GM18909 (cell line): ENCODE results near the gene KHK.

Experiments
- ATAC-seq: cut with Tn5 transposase; IDR thresholded peaks from one replicate; pipeline ENCODE4 v1.9.1; 2021; ENCODE audit warnings: mild to moderate bottlenecking; ENCODE audit not compliant: unreplicated experiment, poor library complexity

Gene KHK

DNA sequence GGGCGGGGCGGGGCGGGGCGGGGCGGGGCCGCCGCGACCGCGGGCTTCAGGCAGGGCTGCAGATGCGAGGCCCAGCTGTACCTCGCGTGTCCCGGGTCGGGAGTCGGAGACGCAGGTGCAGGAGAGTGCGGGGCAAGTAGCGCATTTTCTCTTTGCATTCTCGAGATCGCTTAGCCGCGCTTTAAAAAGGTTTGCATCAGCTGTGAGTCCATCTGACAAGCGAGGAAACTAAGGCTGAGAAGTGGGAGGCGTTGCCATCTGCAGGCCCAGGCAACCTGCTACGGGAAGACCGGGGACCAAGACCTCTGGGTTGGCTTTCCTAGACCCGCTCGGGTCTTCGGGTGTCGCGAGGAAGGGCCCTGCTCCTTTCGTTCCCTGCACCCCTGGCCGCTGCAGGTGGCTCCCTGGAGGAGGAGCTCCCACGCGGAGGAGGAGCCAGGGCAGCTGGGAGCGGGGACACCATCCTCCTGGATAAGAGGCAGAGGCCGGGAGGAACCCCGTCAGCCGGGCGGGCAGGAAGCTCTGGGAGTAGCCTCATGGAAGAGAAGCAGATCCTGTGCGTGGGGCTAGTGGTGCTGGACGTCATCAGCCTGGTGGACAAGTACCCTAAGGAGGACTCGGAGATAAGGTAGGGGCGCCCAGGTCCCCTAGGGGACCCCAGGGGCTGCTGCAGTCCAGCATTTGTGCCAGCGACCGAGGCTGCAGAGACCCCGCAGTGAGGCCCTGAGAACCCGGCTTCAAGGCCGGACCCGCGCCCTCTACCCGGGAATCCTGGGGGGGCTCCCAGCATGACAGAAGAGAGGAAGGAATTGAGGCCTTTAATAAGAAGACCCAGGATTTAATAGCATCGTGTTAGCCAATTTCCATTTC is at the start of gene KHK:
Gene KHK (plus strand): TSS at position 49 of the 870 bp plus-strand sequence. CDS start 488 bp downstream, at position 537.
- peak; percentile 7 for ATAC-seq

DNA sequence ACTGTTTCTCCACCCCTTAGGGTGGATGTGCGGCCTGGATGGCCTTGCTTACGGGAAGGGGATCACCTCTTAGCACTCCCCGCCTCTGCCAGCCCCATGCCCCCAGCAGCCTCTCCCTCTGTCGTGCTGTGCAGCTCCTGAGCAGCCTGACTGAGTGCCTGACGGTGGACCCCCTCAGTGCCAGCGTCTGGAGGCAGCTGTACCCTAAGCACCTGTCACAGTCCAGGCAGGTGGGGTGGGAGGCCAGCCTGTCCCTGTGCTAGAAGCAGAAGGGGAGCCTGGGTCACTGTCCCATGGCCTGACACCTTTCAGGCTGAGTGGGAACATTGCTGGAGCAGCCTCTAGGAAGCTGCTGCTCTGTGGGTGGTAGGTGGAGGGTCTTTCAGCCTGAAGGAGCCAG is 48.6 kb upstream of the KHK start:
- ATAC-seq = no peak

DNA sequence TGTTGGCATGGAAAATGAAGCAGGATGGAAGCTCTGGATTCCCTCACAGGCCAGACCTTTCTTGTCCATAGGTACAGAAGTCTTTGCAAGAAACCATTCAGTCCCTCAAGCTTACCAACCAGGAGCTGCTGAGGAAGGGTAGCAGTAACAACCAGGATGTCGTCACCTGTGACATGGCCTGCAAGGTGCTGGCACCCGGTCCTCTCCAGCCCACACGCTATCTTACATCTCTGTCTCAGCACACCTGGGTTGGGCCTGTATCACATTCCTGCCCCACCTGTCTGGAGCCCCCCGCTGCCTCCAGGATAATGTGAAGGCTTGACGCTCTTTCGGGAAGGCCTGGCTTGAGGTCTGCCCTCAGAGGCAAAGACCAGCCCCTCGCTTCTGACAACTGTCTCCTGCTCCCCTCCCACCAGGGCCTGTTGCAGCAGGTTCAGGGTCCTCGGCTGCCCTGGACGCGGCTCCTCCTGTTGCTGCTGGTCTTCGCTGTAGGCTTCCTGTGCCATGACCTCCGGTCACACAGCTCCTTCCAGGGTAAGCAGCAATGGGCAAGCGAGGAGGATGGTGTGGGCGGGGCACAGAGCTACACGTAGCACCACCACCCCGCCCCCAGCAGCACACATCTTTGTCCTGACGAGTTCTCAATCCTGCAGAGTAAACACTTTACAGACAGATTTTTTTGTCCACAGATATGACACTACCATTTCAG is 47.8 kb upstream of the KHK start:
- ATAC-seq = no peak

DNA sequence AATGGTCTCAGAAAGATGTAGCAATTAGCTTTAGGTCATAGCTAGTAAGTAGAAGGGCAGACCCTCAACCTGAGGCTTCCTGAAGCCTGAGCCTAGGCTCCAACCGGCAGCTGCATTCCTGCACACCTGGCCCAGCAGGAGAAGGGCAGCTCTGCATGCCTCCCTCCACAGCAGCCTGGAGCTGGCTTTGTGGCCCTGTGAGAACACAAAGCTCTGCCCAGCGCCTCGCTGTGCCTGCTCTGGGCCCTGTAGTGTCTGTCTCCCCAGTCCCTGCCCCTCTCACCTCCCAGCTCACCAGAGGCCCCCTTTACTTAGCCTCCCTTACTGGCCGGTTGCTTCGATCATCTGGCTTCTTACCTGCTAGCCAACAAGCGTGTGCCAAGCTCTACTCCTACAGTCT is 47.1 kb upstream of the KHK start:
- ATAC-seq = no peak

DNA sequence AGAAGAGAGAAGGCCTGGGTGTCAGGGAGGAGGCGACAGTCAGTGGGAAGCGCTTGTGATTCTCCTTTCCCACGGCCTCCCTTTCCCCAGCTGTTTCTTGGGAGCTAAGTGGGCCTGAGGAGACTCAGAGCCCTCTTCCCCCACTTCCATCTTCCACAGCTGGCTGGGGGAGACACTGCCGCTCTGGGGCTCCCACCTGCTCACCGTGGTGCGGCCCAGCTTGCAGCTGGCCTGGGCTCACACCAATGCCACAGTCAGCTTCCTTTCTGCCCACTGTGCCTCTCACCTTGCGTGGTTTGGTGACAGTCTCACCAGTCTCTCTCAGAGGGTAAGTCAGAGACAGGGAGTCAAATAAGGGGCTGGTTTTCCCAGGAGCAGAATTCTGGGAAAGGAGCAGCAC is 46.7 kb upstream of the KHK start:
- ATAC-seq = no peak

DNA sequence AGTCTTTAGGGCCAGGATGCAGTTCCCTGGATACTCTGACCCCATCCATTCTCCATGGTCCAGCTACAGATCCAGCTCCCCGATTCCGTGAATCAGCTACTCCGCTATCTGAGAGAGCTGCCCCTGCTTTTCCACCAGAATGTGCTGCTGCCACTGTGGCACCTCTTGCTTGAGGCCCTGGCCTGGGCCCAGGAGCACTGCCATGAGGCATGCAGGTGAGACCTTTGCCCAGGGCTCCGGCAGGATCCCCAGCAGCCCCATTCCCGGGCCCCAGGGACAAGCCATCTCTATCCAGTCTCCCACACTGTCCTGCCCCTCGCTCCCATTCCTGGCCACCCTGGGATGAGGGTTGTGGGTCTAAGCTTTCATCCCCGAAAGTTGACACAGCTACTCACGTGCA is 46.3 kb upstream of the KHK start:
- no peak for ATAC-seq

DNA sequence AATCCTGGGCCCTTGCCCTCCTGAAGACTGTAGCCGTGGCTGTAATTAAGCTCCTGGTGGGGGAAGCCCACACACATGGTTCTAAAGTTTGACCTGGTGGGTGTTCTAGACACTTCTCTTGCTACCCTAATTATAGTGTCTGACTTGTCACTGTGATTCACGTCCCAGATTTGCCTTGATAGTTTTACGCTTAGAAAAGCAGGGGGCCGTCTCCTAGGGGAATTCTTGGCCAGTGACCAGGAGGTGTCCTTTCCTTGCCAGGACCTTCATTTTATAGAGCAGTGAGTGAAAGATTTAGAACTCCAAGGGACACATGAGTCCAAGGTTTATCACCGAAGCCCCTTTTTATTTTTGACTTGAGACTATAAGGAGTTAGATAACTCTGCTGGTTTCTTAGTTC is 44.8 kb upstream of the KHK start:
- peak; percentile 30 for ATAC-seq

DNA sequence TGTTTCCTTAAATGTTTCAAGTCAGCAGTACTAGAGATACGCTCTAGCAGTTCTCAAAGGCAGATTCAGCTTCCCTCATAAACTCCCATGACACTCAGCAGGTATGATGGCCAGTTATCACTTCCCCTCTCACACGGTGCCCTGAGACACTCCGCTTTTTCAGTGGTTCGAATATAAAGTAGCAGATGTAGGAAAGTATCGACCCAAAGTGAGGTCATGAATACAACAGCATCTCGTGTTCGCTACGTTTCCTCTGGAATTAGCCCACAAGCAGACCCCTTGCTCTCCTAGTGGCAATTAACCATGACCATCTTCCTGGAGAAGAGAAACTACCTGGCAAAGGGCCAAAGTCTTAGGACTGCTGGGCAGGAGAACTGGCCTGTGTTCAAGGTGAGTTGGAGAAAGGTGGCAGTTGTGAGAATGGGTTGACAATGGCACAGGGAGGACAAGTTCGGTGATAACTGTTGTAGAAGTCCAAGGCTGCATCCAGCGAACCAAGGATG is 44.4 kb upstream of the KHK start:
- peak; percentile 59 for ATAC-seq

DNA sequence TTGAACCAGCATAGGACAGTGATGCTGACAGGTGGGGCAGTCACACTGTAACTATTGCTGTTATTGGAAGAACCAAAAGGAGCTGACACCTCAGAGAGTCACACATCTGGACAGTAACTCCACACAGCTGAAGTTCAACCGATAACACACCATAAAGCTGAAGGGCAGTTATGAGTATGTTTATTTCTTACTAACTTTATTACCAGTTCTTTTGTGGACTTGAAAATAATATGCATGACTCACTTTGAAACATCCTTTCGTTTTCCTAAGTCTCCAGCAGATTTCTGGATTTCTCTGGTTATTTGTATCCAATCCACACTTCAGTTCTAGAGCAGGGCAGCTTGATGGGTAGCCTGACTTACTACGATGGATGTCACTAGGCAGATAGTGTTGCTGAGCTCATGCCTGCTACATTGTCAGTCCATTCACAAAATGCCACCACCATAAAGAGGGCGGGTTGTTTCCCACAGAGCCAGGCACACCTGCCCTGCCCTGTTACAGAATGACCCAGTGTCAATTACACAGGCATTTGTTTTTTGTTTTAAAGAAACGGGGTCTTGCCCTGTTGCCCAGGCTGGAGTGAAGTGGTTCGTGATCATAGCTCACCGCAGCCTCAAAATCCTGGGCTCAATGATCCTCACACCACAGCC is 43.5 kb upstream of the KHK start:
- no peak for ATAC-seq

DNA sequence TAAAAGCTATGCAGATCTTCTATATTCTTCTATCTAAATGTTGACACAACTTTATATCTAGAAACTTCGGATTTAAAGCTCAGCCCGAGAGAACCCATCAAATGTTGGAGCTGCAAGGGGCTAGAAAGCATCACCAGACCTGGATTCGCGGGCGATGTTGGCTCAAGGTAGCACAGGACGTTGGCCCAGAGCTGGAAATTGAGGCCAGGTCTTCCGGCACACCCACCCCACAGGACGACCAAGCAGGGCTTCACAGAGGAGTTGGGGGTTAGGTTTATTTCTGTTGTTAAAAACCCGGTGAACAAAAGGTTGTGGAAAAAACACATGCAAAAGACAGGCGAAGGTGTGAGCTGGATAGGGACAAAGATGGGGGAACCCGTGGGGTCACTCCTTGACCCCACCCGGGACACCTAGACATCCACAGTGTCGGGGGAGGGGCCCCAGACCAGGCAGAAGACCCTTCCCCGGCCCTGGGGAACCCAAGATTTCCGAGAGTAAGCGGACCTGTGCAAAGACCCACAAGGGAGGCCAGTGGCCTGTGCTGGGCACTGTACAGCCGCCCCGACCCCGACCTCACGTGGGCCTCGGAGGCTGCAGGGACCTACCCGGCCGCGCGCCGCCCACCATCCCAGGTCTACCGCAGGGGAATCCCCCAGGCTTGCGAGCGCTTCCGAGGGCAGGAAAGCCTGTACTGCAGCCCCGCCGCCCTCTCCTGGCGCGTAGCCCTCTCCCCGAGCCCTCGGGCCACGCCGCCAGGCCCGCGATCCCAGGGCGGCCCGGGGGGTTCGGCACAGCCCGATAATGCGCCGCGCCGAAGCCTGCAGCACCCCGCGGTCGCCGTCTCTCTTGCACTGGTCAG is 36.9 kb upstream of the KHK start:
- peak; percentile 22 for ATAC-seq

DNA sequence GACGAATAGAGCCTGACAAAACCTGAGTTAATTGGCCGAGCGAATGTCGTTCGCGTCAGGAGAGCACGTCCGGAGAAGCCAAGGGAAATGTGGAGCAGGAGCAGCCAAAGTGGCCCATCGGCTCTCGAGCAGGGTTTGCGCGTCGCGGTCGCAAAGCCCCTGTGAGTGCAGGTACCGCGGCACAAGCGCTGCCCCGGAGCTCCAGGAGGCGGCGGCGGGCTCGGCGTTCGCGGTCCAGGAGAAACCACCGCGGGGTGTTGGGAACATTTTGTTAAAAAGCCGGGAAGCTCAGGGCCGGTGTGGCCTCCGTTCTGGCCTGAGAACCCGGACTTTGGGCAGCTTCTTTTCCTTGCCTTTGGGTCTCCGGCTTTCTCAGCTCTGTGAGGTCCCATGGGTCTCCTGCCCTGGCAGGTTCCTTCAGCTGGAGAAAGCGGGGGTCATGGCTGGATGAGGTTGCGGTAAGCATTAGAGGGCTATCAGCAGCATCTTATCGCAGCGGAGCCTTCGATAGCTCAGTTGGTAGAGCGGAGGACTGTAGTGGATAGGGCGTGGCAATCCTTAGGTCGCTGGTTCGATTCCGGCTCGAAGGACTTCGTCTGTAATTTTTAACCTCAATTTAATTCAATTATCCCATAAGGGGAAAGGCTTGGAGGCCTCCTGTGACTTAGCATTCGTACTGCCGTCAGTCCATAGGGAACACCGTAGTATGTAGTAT is 36.1 kb upstream of the KHK start:
- peak; percentile 59 for ATAC-seq

DNA sequence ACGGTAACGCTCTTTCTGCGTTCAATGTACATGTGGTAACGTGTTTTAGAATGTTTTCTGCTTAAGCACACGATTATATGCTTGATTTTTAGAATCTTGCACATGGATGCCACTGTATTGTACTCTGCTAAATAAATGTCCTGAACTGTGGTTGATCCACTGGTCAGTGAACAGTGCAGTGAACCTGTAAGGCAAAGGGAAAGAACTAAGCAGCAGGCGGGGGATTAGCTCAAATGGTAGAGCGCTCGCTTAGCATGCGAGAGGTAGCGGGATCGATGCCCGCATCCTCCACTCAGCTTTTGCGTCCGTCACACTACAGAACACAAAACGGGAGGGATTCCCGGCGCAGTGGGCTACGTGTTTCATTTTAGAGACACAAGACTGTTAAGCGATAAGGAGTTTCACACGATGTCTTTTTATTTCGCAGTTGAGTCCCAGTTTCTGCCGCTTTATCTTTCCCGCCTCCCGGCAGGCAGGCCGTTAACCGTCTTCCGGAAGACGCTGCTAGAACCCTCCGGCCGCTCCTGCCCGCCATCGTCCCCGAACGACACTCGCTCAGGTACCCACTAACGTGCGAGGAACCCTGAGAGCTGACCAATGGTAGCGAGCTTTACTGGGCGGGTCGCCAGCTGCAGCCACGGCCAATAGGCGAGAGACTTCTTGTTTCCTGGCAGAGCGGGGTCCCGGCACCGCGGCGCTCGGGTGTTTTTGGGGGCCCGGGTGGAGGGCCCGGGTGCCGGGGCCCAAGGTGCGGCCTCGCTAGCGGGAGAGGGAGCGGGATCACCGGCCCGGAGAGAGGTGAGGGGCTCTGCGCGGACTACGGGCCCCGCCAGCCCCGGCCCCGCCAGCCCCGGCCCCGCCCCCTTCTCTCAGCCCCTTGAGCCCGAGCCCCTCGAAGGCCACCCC is 35.3 kb upstream of the KHK start, which contains the start of gene AGBL5:
Gene AGBL5 (plus strand): TSS at position 673 of the 906 bp plus-strand sequence. CDS start 1,291 bp downstream, outside the sequence.
- ATAC-seq = peak; percentile 64

DNA sequence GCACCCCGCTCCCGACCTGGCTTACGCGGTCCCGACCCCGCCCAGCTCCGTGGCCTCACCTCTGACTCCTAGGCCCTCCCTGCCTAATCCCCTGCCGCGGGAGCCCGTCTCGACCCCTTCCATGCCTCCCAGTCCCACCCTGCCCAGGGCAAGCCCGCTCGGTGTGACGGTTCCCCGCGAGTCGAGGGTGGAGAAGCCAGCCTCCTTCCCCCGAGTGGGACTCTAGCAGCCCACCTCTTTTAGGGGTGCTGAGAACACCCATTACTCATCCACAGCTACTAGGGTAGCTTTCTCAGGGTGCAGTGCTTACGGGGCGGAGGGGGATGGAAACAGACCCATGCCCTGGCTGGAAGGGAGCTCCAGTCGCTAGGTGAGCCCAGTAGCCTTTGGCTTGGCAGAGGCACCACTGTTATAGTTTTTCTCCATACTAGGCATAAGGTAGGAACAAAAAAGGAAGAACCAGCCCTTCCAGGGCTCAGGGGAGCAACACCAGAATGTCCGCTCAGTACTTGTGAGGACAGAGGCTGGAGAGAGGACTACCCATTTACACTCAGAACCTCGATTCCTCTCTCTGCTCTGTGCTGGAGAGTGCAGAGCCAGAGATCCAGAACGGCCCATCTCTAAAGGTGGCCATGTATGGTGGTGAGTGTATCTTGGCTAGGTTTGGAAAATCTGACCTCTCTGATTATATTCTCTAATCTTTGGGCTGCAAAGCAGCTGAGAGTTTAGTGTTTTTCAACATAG is 34.5 kb upstream of the KHK start:
- ATAC-seq = peak; percentile 1

DNA sequence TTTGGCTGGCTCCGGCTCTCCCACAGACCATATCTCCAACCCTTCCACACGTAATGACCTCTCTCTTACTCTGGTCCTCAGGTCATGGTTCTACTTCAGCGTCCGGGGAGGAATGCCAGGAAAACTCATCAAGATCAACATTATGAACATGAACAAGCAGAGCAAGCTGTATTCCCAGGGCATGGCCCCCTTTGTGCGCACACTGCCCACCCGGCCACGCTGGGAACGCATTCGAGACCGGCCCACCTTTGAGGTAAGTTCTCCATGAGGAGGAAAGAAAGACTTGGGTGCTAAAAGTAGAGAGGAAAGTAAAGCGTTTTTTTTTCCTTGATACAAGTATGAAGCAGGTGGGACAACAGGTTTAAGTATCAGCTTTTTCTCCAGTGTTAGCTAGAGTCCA is 33.3 kb upstream of the KHK start:
- ATAC-seq = no peak

DNA sequence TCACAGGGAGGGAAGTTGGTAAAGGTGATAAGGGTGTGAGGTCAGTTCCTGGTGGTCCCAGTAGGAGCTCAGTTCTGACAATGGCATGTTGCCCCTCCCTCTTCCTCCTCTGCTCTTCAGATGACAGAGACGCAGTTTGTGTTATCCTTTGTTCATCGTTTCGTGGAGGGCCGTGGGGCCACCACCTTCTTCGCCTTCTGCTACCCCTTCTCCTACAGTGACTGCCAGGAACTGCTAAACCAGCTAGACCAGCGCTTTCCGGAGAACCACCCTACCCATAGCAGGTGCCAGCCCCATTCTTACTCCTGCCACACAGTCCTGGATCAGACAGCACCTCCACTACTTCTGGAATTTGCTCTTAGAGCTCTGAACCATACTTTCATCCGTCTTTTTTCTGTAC is 32.8 kb upstream of the KHK start:
- ATAC-seq = no peak

DNA sequence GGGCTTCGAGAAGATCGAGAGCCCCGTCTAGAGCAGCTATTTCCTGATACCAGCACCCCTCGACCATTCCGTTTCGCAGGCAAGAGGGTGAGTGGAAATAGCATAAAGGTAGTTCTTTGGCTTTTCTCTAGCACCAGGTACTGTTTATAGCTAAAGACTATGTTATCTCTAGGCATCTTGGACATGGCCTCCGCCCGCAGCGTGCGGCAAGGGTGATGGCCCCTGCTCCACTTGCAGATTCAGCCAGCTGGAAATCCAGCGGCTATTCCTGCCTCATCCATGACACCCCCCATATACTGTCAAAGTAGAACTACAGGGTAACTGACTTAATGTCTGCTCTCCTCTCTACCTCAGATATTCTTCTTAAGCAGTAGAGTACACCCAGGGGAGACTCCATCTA is 31.9 kb upstream of the KHK start:
- no peak for ATAC-seq

DNA sequence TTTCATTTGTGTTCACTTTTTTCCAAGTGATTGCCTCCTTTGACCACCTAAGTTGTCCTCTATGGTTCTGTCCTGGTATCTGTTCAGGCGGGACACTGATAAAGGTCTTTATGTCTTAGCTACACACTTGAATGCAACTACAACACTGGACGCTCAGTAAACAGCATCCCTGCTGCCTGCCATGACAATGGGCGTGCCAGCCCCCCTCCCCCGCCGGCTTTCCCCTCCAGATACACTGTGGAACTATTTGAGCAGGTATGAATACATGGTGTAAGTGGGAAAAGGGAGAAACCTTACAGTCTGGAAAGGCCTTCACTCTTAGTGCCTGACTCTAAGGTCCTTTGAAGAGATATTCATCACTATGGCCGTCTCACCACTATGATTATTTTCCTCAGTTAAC is 29.4 kb upstream of the KHK start:
- no peak for ATAC-seq

DNA sequence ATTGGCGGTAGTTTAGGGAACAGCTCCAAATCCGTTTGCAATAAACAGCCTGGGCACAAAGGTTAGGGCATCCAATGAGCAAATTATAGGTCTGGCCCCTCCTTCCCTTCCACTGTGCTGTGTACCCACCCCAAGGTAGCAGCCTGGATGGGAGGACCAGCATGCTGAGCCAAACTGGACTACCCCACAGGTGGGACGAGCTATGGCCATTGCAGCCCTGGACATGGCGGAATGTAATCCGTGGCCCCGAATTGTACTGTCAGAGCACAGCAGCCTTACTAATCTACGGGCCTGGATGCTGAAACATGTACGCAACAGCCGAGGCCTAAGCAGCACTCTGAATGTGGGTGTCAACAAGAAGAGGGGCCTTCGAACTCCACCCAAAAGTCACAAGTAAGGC is 28.4 kb upstream of the KHK start:
- no peak for ATAC-seq
